Endothelial cell of umbilical vein (primary cell): ENCODE results near the gene DCUN1D2. TPM values are rescaled to one million over a fixed set of nuclear protein-coding genes. Genes with fewer than 3 reads are reported as not detected.
"Not testable (repeated sequence)": the region's sequence is repeated elsewhere in the genome, so short reads cannot be mapped to it uniquely, and the experiment has no call there.

Source experiments
- BruUV-seq: library from RNA; stranded (reverse); fragments of 400-500 nt; replicated peaks from 2 replicates; lab custom pipeline; 2021; lab: Mats Ljungman, UMichigan
- CTCF ChIA-PET: fragments of 300-600, 350-600 bp; sonication (Branson Sonifier 250); formaldehyde crosslinking; loops from one replicate; lab custom pipeline; 2021; ENCODE audit warnings: antibody characterized with exemption, inconsistent platforms; lab: Charles Lee
- POLR2A ChIA-PET: fragments of 300-600, 350-600 bp; sonication (Branson Sonifier 250); formaldehyde crosslinking; loops from one replicate; lab custom pipeline; 2021; ENCODE audit warnings: antibody characterized with exemption, inconsistent platforms; lab: Charles Lee
- DNase-seq: peaks from one replicate; pipeline ENCODE4 v3.0.0-alpha.2; 2011; ENCODE audit warnings: low read depth, low spot score
- FAIRE-seq: peaks from 2 replicates; lab custom pipeline; 2011; peaks lifted over from hg19 to GRCh38; lab: Jason Lieb, UNC
- H2AFZ ChIP-seq: 2 replicates; pipeline ENCODE4 v1.6.0; 2012; ENCODE audit warnings: low read depth, low read length, control low read depth, inconsistent platforms
- H3K27ac ChIP-seq: 2 replicates; pipeline ENCODE4 v1.5.1; 2011; ENCODE audit warnings: low read depth, mild to moderate bottlenecking, control low read depth, low read length, moderate library complexity; ENCODE audit not compliant: insufficient read depth
- H3K27me3 ChIP-seq, 2 experiments: 2 replicates each; pipeline versions ENCODE4 v1.6.0 to v1.6.1; 2011; ENCODE audit warnings: low read length in 2 of 2, mixed read lengths in 1 of 2; ENCODE audit not compliant: control insufficient read depth in 2 of 2, insufficient read depth in 2 of 2
- H3K36me3 ChIP-seq, 2 experiments: 2 replicates in 1 of 2; 3 replicates in 1 of 2; pipeline ENCODE4 v1.5.1; 2011; ENCODE audit warnings: low read length in 2 of 2, mild to moderate bottlenecking in 1 of 2, moderate library complexity in 1 of 2; ENCODE audit not compliant: control insufficient read depth in 2 of 2, insufficient read depth in 2 of 2; ENCODE audit errors: extremely low read depth in 1 of 2
- H3K4me1 ChIP-seq: 3 replicates; pipeline ENCODE4 v1.5.1; 2011; ENCODE audit warnings: mild to moderate bottlenecking, low read length; ENCODE audit not compliant: control insufficient read depth, insufficient read depth; ENCODE audit errors: extremely low read depth
- H3K4me2 ChIP-seq: 2 replicates; pipeline ENCODE4 v1.6.1; 2011; ENCODE audit warnings: low read length, control low read depth, mixed read lengths; ENCODE audit not compliant: insufficient read depth
- H3K4me3 ChIP-seq, 3 experiments: fragments of 200-600 bp in 1 of 3; sonication (generic), shearing (Covaris generic) in 1 of 3; replicated peaks in 1 of 3; 2 replicates each; pipeline ENCODE4 v1.5.1; 2011 to 2016; ENCODE audit warnings: control low read depth in 3 of 3, low read length in 3 of 3, mild to moderate bottlenecking in 2 of 3, inconsistent platforms in 1 of 3, low read depth in 1 of 3, moderate library complexity in 1 of 3; ENCODE audit not compliant: insufficient read depth in 1 of 3
- H3K79me2 ChIP-seq: 2 replicates; pipeline ENCODE4 v1.6.0; 2012; ENCODE audit warnings: low read length, inconsistent platforms; ENCODE audit not compliant: control insufficient read depth, insufficient read depth
- H3K9ac ChIP-seq: replicated peaks from 2 replicates; pipeline ENCODE3; 2011; ENCODE audit warnings: low read length, control low read depth; ENCODE audit not compliant: insufficient read depth; ENCODE audit errors: extremely low read depth
- H3K9me1 ChIP-seq: replicated peaks from 3 replicates; pipeline ENCODE4 v1.6.0; 2011; ENCODE audit warnings: mild to moderate bottlenecking, low read length; ENCODE audit not compliant: control insufficient read depth, insufficient read depth; ENCODE audit errors: extremely low read depth
- H3K9me3 ChIP-seq: replicated peaks from 2 replicates; pipeline ENCODE4 v1.5.1; 2012; ENCODE audit warnings: low read length, inconsistent platforms; ENCODE audit not compliant: control insufficient read depth, insufficient read depth
- H4K20me1 ChIP-seq: replicated peaks from 2 replicates; pipeline ENCODE3; 2011; ENCODE audit warnings: mild to moderate bottlenecking, low read length; ENCODE audit not compliant: control insufficient read depth, insufficient read depth; ENCODE audit errors: extremely low read depth
- EZH2 ChIP-seq: IDR thresholded peaks from 2 replicates; pipeline ENCODE4 v1.6.1; 2012; ENCODE audit warnings: borderline replicate concordance, low read depth, mild to moderate bottlenecking, moderate library complexity, low read length, inconsistent platforms; ENCODE audit not compliant: severe bottlenecking
- FOS ChIP-seq: IDR thresholded peaks from 2 replicates; pipeline ENCODE4 v1.6.1; 2011; ENCODE audit warnings: mild to moderate bottlenecking, low read length, moderate library complexity, borderline replicate concordance; ENCODE audit not compliant: insufficient read depth
- GATA2 ChIP-seq: IDR thresholded peaks from 2 replicates; pipeline ENCODE4 v1.7.0; 2011; ENCODE audit warnings: low read depth, mild to moderate bottlenecking, moderate library complexity, mixed read lengths, low read length; ENCODE audit not compliant: insufficient read length, insufficient read depth
- JUN ChIP-seq: IDR thresholded peaks from 2 replicates; pipeline ENCODE4 v1.6.1; 2011; ENCODE audit warnings: borderline replicate concordance, low read depth; ENCODE audit not compliant: insufficient read length, insufficient read depth
- MYC ChIP-seq: IDR thresholded peaks from one replicate; pipeline ENCODE4 v1.6.1; 2011; ENCODE audit warnings: mild to moderate bottlenecking, low read depth, low read length
- POLR2A ChIP-seq: IDR thresholded peaks from 2 replicates; pipeline ENCODE4 v1.6.1; 2012; ENCODE audit warnings: low read depth, mild to moderate bottlenecking, control low read depth, low read length
- POLR2AphosphoS5 ChIP-seq: IDR thresholded peaks from 2 replicates; pipeline ENCODE4 v1.6.1; 2012; ENCODE audit warnings: low read depth, mild to moderate bottlenecking, control low read depth, low read length, moderate library complexity; ENCODE audit not compliant: insufficient read depth
- dilution Hi-C: fragments of 300-500 bp; cut with MboI; formaldehyde crosslinking; loops from one replicate; pipeline ENCODE4 v1.15.0; 2019; ENCODE audit warnings: low sequenced_read_pairs; ENCODE audit not compliant: extremely low pct_ligation_motif_present
- intact Hi-C: fragments of 100-400 bp; cut with micrococcal nuclease; formaldehyde crosslinking; loops from one replicate; pipeline ENCODE4 v1.10.0; 2022
- polyA plus RNA-seq, 4 experiments: library from polyadenylated mRNA; depleted of rRNA in 3 of 4; stranded (reverse) in 3 of 4; unstranded in 1 of 4; fragments of >200 nt; gene quantifications; 2 replicates each; pipeline versions ENCODE4 v1.2.1 to v1.2.3, GENCODE V29; 2011 to 2012; ENCODE audit warnings: missing spikeins in 1 of 4
- total RNA-seq: library from RNA; stranded (reverse); gene quantifications from 2 replicates; pipeline ENCODE4 v1.2.3, GENCODE V29; 2021
- TF ChIP-seq, protein P1 (sequence below), 2 donors: IDR thresholded peaks; 1 replicate in 1 of 2; 2 replicates in 1 of 2; pipeline ENCODE4 v1.5.1; 2011; ENCODE audit warnings: low read length in 2 of 2, mild to moderate bottlenecking in 2 of 2, moderate library complexity in 2 of 2, control low read depth in 1 of 2, inconsistent platforms in 1 of 2, low read depth in 1 of 2; ENCODE audit not compliant: insufficient read depth in 1 of 2; ENCODE audit errors: extremely low read depth in 1 of 2
- TF ChIP-seq, protein P2 (sequence below): IDR thresholded peaks from 2 replicates; pipeline ENCODE4 v1.6.1; 2011; ENCODE audit not compliant: insufficient read depth, insufficient read length

Gene DCUN1D2
- total and polyA plus RNA-seq, 2 donors (not counting 3 experiments of a cell fraction or from before 2014, with no cell fraction given), result 10.5 to 24.9 TPM

DNA sequence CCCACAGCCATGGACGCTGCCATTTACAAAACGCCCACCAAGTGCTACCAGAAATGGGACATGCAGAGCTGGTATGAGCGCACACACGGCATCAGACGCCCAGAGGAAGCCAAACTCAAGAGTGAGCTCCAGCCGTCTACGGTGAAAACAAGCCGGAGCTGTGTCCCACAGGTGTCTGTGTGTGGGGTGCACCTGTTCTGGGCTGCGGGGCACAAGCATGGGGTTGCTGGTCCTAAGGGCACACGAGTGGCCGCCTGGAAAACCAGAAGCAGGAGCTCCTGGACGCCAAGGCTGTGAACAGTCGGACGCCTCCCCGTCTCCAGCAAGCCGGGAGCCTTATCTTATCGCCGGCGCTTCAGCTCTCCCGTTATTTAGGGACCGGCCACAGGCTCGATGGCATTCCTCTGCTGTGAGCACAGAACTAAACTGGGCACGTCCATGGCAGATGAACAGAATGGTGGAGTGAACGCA is 38.5 kb downstream of the DCUN1D2 start:
- H3K27ac ChIP-seq, result no peak overlapping the region
- DNase-seq, result no peak
- no peak overlapping the region for H3K4me2 ChIP-seq
- H3K27me3 ChIP-seq, result no peaks in the 10 kb centered on the region
- peaks cover 0 to 5% of the 10 kb centered on the region in 2 experiments for H3K36me3 ChIP-seq
- BruUV-seq, result no TSS peak
- no peaks in the 10 kb centered on the region for H3K79me2 ChIP-seq
- dilution Hi-C loops (no loop called here), intact Hi-C loops (no loop called here)
- TF ChIP-seq, protein P1, sequence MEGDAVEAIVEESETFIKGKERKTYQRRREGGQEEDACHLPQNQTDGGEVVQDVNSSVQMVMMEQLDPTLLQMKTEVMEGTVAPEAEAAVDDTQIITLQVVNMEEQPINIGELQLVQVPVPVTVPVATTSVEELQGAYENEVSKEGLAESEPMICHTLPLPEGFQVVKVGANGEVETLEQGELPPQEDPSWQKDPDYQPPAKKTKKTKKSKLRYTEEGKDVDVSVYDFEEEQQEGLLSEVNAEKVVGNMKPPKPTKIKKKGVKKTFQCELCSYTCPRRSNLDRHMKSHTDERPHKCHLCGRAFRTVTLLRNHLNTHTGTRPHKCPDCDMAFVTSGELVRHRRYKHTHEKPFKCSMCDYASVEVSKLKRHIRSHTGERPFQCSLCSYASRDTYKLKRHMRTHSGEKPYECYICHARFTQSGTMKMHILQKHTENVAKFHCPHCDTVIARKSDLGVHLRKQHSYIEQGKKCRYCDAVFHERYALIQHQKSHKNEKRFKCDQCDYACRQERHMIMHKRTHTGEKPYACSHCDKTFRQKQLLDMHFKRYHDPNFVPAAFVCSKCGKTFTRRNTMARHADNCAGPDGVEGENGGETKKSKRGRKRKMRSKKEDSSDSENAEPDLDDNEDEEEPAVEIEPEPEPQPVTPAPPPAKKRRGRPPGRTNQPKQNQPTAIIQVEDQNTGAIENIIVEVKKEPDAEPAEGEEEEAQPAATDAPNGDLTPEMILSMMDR (IDR thresholded peaks at IDR 0.05; ENCODE audit: extremely low read depth in 1 of 2, insufficient read depth in 1 of 2, low read depth in 1 of 2, low read length in 2 of 2), result no peak
- TF ChIP-seq FOS, result no peak
- no peak for TF ChIP-seq MYC
- TF ChIP-seq JUN, result no peak
- TF ChIP-seq POLR2A, result no peak
- TF ChIP-seq POLR2AphosphoS5, result no peak
- TF ChIP-seq, protein P2, sequence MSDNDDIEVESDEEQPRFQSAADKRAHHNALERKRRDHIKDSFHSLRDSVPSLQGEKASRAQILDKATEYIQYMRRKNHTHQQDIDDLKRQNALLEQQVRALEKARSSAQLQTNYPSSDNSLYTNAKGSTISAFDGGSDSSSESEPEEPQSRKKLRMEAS, result no peak
- no peak for TF ChIP-seq EZH2
- no peak for TF ChIP-seq GATA2
- no peak overlapping the region for H3K4me3 ChIP-seq
- H3K9ac ChIP-seq, result no peak overlapping the region
- no peaks in the 10 kb centered on the region for H3K9me3 ChIP-seq
- H4K20me1 ChIP-seq, result no peaks in the 10 kb centered on the region
- H3K4me1 ChIP-seq, result peaks cover 4% of the 10 kb centered on the region
- ChIA-PET CTCF (interaction anchor here (1.6 kb wide), 1 partner anchor 110 kb away, joined by 4 read pairs; no protein-coding TSS in a partner anchor), POLR2A (no interaction called here)
- FAIRE-seq, result no peak
- no peak overlapping the region for H2AFZ ChIP-seq
- no peaks in the 10 kb centered on the region for H3K9me1 ChIP-seq

DNA sequence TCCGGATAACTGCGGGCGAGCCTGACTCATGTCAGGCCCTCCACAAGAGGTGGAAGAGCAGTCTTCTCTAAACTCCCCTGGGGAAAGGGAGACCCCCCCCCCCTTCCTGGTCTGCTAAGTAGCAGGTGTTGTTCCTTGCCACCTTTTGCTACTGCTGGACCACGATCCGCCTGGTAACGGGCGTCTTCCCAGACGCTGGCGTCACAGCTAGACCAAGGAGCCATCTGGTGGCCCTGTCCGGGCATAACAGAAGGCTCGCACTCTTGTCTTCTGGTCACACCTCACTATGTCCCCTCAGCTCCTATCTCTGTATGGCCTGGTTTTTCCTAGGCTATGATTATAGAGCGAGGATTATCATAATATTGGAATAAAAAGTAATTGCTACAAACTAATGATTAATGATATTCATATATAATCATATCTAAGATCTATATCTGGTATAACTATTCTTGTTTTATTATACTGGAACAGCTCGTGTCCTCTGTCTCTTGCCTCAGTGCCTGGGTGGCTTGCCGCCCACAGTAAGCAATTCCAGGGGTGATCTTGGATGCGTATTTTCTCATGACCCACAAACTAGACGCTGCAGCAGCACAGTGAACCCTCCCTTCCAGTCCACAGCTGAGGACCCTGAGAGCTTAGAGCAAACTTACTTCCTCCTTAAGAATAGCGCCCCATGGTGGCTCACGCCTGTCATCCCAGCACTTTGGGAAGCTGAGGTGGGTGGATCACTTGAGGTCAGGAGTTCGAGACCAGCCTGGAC is 39.5 kb downstream of the DCUN1D2 start:
- H3K4me2 ChIP-seq, H3K4me1 ChIP-seq, H3K9me3 ChIP-seq, H3K27ac ChIP-seq, DNase-seq, FAIRE-seq, H3K9me1 ChIP-seq, H2AFZ ChIP-seq, H4K20me1 ChIP-seq, POLR2A ChIA-PET, H3K27me3 ChIP-seq, H3K4me3 ChIP-seq, BruUV-seq, H3K36me3 ChIP-seq, H3K79me2 ChIP-seq, H3K9ac ChIP-seq, dilution Hi-C loops, intact Hi-C loops: not testable (repeated sequence)
- CTCF ChIA-PET, result interaction anchor here (0.7 to 2.3 kb wide), 3 partner anchors 110 to 508 kb away, joined by 3 to 7 read pairs (median 4); no protein-coding TSS in a partner anchor
